HUES48 (cell line): Measurements from ENCODE around the gene VTI1A.
A peak's percentile ranks its signal among the peaks of the same experiment; 100 is the strongest.
"Not testable (repeated sequence)": the region's sequence is repeated elsewhere in the genome, so short reads cannot be mapped to it uniquely, and the experiment has no call there.

Experiments
- H3K27ac ChIP-seq: one replicate; pipeline ENCODE4 v1.7.0; 2013; ENCODE audit warnings: low read depth, low read length, inconsistent platforms
- H3K27me3 ChIP-seq: 2 replicates; pipeline ENCODE4 v1.6.1; 2013; ENCODE audit warnings: mild to moderate bottlenecking, low read length; ENCODE audit not compliant: control insufficient read depth, insufficient read depth
- H3K36me3 ChIP-seq: 2 replicates; pipeline ENCODE4 v1.6.1; 2013; ENCODE audit warnings: low read length; ENCODE audit not compliant: control insufficient read depth, insufficient read depth
- H3K4me1 ChIP-seq: 2 replicates; pipeline ENCODE4 v1.6.1; 2013; ENCODE audit warnings: mild to moderate bottlenecking, low read length; ENCODE audit not compliant: control insufficient read depth, insufficient read depth
- H3K4me3 ChIP-seq: 2 replicates; pipeline ENCODE4 v1.5.1; 2013; ENCODE audit warnings: mild to moderate bottlenecking, low read depth, low read length
- H3K9ac ChIP-seq: 2 replicates; pipeline ENCODE4 v1.6.1; 2013; ENCODE audit warnings: mild to moderate bottlenecking, low read depth, low read length, moderate library complexity
- H3K9me3 ChIP-seq: 2 replicates; pipeline ENCODE4 v1.6.1; 2013; ENCODE audit warnings: low read length; ENCODE audit not compliant: control insufficient read depth, insufficient read depth

Gene VTI1A

GRCh38 chr10:112454910-112455779, 8.1 kb downstream of the VTI1A start:
- no peak overlapping the region for H3K9ac ChIP-seq
- H3K9me3 ChIP-seq: no peaks in the 10 kb centered on the region
- no peaks in the 10 kb centered on the region for H3K4me1 ChIP-seq
- H3K27ac ChIP-seq: no peak overlapping the region
- no peaks in the 10 kb centered on the region for H3K36me3 ChIP-seq
- H3K27me3 ChIP-seq: no peaks in the 10 kb centered on the region
- H3K4me3 ChIP-seq: no peak overlapping the region

DNA sequence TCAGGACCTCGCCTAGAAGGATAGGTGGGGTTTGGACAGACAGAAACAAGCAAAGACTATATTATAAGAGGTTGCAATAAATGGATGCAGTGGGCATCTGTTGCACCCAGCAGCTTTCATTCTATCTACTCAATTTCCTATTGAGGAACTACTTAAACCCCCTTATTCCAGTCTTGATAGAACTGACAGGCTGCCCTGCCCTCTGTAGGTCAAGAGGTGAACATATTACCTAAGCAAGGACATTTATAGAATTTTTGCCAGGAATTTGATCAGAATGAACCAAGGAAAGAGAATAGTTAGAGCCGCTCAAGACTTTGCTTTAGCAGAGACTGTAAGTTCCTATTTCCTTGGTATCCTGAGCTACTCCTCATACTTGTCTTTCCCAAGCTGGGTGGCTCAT, 9.5 kb downstream of the VTI1A start:
- H3K9ac ChIP-seq: no peak overlapping the region
- H3K4me1 ChIP-seq: no peaks in the 10 kb centered on the region
- H3K27me3 ChIP-seq: no peaks in the 10 kb centered on the region
- no peaks in the 10 kb centered on the region for H3K9me3 ChIP-seq
- no peak overlapping the region for H3K4me3 ChIP-seq
- H3K36me3 ChIP-seq: peaks cover 6% of the 10 kb centered on the region; the same call in 1 of the 2 replicates
- H3K27ac ChIP-seq: no peak overlapping the region

DNA sequence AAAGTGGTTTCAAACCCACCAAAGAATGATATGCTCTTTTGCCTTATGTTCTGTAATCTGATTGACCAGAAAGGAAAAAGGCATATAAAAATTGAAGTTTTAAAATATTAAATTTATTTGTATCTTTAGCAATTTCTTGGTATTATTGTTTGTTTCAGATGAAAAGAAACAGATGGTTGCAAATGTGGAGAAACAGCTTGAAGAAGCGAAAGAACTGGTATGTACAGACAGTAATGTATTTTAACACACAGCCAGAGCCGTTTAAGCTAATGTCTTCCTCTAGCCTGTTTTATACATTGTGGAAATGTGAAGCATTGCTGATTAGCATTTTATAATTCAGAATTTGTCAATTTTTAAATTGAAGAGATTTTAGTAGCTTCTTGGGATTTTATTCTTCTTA, 13.4 kb downstream of the VTI1A start:
- Histone ChIP-seq H3K9me3 (0 out of 2 replicates have a peak, but pooled peaks cover 6% of the 10 kb centered on the region), H3K9ac (no peak overlapping the region), H3K27ac (no peak overlapping the region), H3K27me3 (no peaks in the 10 kb centered on the region), H3K4me3 (no peak overlapping the region), H3K4me1 (no peaks in the 10 kb centered on the region), H3K36me3 (peaks cover 21% of the 10 kb centered on the region)

GRCh38 chr10:112461029-112461887, 14.2 kb downstream of the VTI1A start:
- Histone ChIP-seq H3K27ac (no peak overlapping the region), H3K36me3 (peaks cover 29% of the 10 kb centered on the region), H3K9ac (no peak overlapping the region), H3K4me3 (no peak overlapping the region), H3K27me3 (no peaks in the 10 kb centered on the region), H3K4me1 (no peaks in the 10 kb centered on the region), H3K9me3 (0 out of 2 replicates have a peak, but pooled peaks cover 7% of the 10 kb centered on the region)

GRCh38 chr10:112464074-112464473, 17.1 kb downstream of the VTI1A start:
- not testable (repeated sequence) for H3K27ac ChIP-seq, H3K9me3 ChIP-seq, H3K4me1 ChIP-seq, H3K27me3 ChIP-seq, H3K9ac ChIP-seq, H3K4me3 ChIP-seq
- H3K36me3 ChIP-seq: peaks cover 33% of the 10 kb centered on the region

DNA sequence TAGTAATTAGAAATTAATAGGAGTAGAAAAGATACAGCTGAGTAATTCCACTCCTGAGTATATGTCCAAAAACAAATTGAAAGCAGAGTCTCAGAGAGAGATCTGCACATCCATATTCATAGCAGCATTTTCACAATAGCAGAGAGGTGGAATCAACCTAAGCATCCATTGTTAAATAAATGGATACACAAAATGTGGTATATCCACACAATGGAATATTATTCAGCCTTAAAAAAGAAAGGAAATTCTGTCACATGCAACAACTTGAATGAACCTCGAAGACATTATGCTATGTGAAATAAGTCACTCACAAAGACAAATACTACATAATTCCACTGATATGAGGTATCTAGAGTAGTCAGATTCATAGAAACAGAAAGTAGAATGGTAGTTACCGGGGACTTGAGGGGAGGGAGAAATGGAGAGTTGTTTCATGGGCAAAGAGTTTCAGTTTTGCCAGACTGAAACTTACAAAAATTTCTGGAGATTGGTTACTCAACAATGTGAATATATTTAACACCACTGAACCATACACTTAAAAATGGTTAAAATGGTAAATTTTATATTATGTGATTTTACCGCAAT, 18.4 kb downstream of the VTI1A start:
- Histone ChIP-seq H3K9me3 (0 out of 2 replicates have a peak, but pooled peaks cover 7% of the 10 kb centered on the region), H3K4me1 (no peaks in the 10 kb centered on the region), H3K9ac (no peak overlapping the region), H3K4me3 (no peak overlapping the region), H3K27ac (no peak overlapping the region), H3K27me3 (no peaks in the 10 kb centered on the region), H3K36me3 (peaks cover 33% of the 10 kb centered on the region)

DNA sequence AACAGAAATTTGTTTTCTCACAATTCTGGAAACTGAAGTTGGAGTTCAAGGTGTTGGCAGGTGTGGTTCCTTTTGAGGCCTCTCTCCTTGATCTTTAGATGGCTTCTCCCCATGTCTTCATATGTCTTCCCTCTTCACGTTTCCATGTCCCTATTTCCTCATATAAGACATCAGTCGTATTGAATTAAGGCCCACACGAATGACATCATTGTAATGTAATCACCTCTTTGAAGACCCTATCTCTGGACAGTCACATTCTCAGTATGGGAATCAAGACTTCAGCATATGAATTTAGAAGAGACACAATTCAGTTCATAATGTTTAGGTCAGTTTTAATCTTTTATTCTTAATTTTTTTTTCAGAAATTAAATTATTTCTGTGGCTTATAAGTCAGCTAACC, 19.8 kb downstream of the VTI1A start:
- Histone ChIP-seq H3K9ac (no peak overlapping the region), H3K4me1 (no peaks in the 10 kb centered on the region), H3K36me3 (peaks cover 24% of the 10 kb centered on the region), H3K27ac (no peak overlapping the region), H3K27me3 (no peaks in the 10 kb centered on the region), H3K4me3 (no peak overlapping the region), H3K9me3 (0 out of 2 replicates have a peak, but pooled peaks cover 7% of the 10 kb centered on the region)

DNA sequence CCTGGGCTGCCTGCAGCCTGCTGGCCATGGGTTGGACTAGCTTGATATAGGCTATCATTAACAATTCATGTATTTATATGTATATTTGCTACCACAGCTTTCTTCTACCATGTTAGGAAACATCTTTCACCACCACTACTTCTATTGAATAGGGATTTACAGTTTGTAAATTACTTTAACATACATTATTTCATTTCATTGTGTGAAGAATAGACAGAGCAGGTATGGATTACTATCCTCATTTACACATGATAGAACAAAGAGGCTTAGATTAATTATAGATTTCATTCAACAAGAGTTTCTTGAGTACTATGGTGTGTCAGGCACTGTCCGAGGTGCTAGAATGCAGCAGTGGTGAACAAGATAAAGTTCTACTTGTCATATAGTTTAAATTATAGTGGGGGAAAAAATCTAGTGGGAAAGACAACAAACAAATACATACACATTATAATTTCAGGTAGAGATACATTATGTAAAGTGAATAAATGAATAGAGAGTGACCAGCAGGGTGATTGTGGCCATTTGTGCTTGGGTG, 20.6 kb downstream of the VTI1A start:
- Histone ChIP-seq H3K9ac (no peak overlapping the region), H3K27ac (no peak overlapping the region), H3K4me3 (no peak overlapping the region), H3K4me1 (peaks cover 5% of the 10 kb centered on the region; the same call in 1 of the 2 replicates), H3K36me3 (peaks cover 24% of the 10 kb centered on the region), H3K9me3 (0 out of 2 replicates have a peak, but pooled peaks cover 7% of the 10 kb centered on the region), H3K27me3 (no peaks in the 10 kb centered on the region)

DNA sequence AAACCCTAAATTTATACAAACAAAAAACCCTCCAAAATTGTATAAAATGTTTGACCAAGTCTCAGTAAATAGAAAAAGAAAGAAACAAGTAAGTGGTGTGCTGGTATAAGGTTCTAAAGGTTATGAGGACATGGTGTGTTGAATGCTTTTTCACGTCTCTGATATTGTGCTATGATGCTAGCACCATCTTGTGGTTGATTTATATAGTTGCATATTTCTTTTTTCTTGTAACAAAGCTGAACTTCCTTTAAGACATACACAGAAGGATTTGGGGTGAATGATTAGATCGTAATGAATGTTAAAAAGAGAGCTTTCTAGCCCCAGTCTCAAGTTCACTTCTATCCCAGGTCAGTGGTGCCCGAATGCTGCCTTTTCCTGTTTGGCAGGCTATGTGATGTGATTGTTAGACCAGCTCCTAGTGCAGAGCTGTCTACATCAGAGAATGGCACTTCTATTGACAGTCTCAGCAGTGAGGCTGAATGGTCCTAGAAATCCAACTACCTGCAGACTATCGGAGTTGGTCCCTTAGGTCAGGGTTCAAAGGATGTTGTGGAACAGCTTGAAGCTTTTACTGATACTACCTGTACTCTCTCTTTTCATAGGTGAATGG, 25.0 kb downstream of the VTI1A start:
- H3K9ac ChIP-seq: no peak overlapping the region
- peaks cover 4% of the 10 kb centered on the region; the same call in 1 of the 2 replicates for H3K36me3 ChIP-seq
- peak overlapping the region; percentile 2 for H3K27ac ChIP-seq
- H3K27me3 ChIP-seq: no peaks in the 10 kb centered on the region
- no peak overlapping the region for H3K4me3 ChIP-seq
- H3K4me1 ChIP-seq: peaks cover 5% of the 10 kb centered on the region; the same call in 1 of the 2 replicates
- no peaks in the 10 kb centered on the region for H3K9me3 ChIP-seq

DNA sequence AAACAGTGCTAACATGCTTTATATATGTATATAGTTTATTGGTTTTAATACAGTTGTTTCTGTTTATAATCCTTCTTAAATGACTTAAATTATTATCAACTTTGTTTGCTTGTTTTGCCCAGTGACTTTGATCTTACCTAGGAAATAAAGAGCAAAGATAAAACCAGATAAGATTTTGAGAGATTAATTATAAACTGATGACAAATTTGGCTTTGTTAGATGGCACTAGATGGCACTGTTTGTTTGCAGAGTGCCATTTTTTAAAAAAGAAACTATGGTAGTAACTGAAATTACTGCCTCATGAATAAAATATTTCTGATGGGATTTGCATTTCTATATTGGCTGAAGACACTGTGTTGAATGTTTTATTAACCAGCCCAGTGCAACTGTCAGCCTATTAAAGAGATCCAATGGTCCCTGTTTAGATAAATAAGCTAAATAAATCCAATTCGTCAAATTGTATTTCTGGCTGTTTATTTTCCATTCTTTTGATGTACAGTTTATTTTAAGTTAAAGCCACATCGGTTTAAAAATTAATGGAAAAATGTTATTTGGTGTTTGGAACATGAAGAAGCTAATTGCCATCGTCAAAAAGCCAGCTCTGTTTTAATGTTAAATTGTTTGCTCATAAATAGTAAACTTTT, 28.7 kb downstream of the VTI1A start:
- Histone ChIP-seq H3K9ac (no peak overlapping the region), H3K27ac (no peak overlapping the region)

More for the DNA sequence above, 28.7 kb downstream of the VTI1A start:
- Histone ChIP-seq H3K4me3 (no peak overlapping the region), H3K36me3 (no peaks in the 10 kb centered on the region), H3K9me3 (no peaks in the 10 kb centered on the region), H3K27me3 (no peaks in the 10 kb centered on the region), H3K4me1 (peaks cover 5% of the 10 kb centered on the region; the same call in 1 of the 2 replicates)
